ENCODE measurements around the gene CAMTA1.

Gene CAMTA1

GRCh38 chr1:6927626-6928025, 142.4 kb downstream of the CAMTA1 start:
- no peak overlapping the region for H3K4me2 ChIP-seq (ENCODE audit: low read depth, low read length, poor library complexity, severe bottlenecking)
- H3K9me3 ChIP-seq (ENCODE audit: insufficient read depth, low read length): no peaks in the 10 kb centered on the region
- H3K9ac ChIP-seq (ENCODE audit: low read length): no peak overlapping the region

GRCh38 chr1:6928106-6928885, 143.0 kb downstream of the CAMTA1 start:
- H4K20me1 ChIP-seq (ENCODE audit: low read depth, low read length): no peaks in the 10 kb centered on the region
- H2AFZ ChIP-seq (ENCODE audit: low read depth, low read length, severe bottlenecking): no peak overlapping the region
- TF ChIP-seq CTCF (IDR thresholded peaks at IDR 0.05; ENCODE audit: insufficient read depth, low read length, poor library complexity, severe bottlenecking) (no peak), EZH2phosphoT487 (conservative IDR thresholded peaks at IDR 0.05; ENCODE audit: low read length) (no peak)
- H3K36me3 ChIP-seq (ENCODE audit: low read length): no peaks in the 10 kb centered on the region
- no peaks in the 10 kb centered on the region for H3K27me3 ChIP-seq (ENCODE audit: low read length)
- H3K4me3 ChIP-seq (ENCODE audit: insufficient read depth, low read length, poor library complexity, severe bottlenecking): no peak overlapping the region
- no peaks in the 10 kb centered on the region for H3K9me2 ChIP-seq (replicated peaks; ENCODE audit: insufficient read depth, low read length)
- H3K9me3 ChIP-seq (ENCODE audit: insufficient read depth, low read length): no peaks in the 10 kb centered on the region
- no peak overlapping the region for H3K9ac ChIP-seq (ENCODE audit: low read length)
- H3K79me2 ChIP-seq (ENCODE audit: insufficient read depth, low read length): no peaks in the 10 kb centered on the region
- no peaks in the 10 kb centered on the region for H3F3A ChIP-seq (ENCODE audit: insufficient read depth)
- no peak overlapping the region for H3K27ac ChIP-seq (ENCODE audit: low read depth, low read length)
- H3K4me2 ChIP-seq (ENCODE audit: low read depth, low read length, poor library complexity, severe bottlenecking): no peak overlapping the region

More at GRCh38 chr1:6927626-6928025, 142.4 kb downstream of the CAMTA1 start:
- Histone ChIP-seq H3K4me3 (ENCODE audit: insufficient read depth, low read length, poor library complexity, severe bottlenecking) (no peak overlapping the region), H3K27ac (ENCODE audit: low read depth, low read length) (no peak overlapping the region), H3K36me3 (ENCODE audit: low read length) (no peaks in the 10 kb centered on the region), H2AFZ (ENCODE audit: low read depth, low read length, severe bottlenecking) (no peak overlapping the region), H3K27me3 (ENCODE audit: low read length) (no peaks in the 10 kb centered on the region), H3F3A (ENCODE audit: insufficient read depth) (no peaks in the 10 kb centered on the region), H3K9me2 (replicated peaks; ENCODE audit: insufficient read depth, low read length) (no peaks in the 10 kb centered on the region), H3K79me2 (ENCODE audit: insufficient read depth, low read length) (no peaks in the 10 kb centered on the region), H4K20me1 (ENCODE audit: low read depth, low read length) (no peaks in the 10 kb centered on the region)
- TF ChIP-seq EZH2phosphoT487 (conservative IDR thresholded peaks at IDR 0.05; ENCODE audit: low read length) (no peak), CTCF (IDR thresholded peaks at IDR 0.05; ENCODE audit: insufficient read depth, low read length, poor library complexity, severe bottlenecking) (no peak)

- H3K27me3 ChIP-seq (ENCODE audit: low read length): no peaks in the 10 kb centered on the region
These were observed 145.6 kb downstream of the CAMTA1 start for GRCh38 chr1:6930732-6931300.

More at GRCh38 chr1:6930732-6931300, 145.6 kb downstream of the CAMTA1 start:
- no peaks in the 10 kb centered on the region for H3K79me2 ChIP-seq (ENCODE audit: insufficient read depth, low read length)
- no peaks in the 10 kb centered on the region for H3K36me3 ChIP-seq (ENCODE audit: low read length)
- no peaks in the 10 kb centered on the region for H3K9me2 ChIP-seq (replicated peaks; ENCODE audit: insufficient read depth, low read length)
- TF ChIP-seq EZH2phosphoT487 (conservative IDR thresholded peaks at IDR 0.05; ENCODE audit: low read length) (no peak), CTCF (IDR thresholded peaks at IDR 0.05; ENCODE audit: insufficient read depth, low read length, poor library complexity, severe bottlenecking) (no peak)
- H3F3A ChIP-seq (ENCODE audit: insufficient read depth): no peaks in the 10 kb centered on the region
- no peaks in the 10 kb centered on the region for H4K20me1 ChIP-seq (ENCODE audit: low read depth, low read length)
- no peaks in the 10 kb centered on the region for H3K9me3 ChIP-seq (ENCODE audit: insufficient read depth, low read length)
- no peak overlapping the region for H3K4me3 ChIP-seq (ENCODE audit: insufficient read depth, low read length, poor library complexity, severe bottlenecking)
- H2AFZ ChIP-seq (ENCODE audit: low read depth, low read length, severe bottlenecking): no peak overlapping the region
- no peak overlapping the region for H3K9ac ChIP-seq (ENCODE audit: low read length)
- H3K4me2 ChIP-seq (ENCODE audit: low read depth, low read length, poor library complexity, severe bottlenecking): no peak overlapping the region
- no peak overlapping the region for H3K27ac ChIP-seq (ENCODE audit: low read depth, low read length)

Data from SU-DHL-6 (cell line).